GM12865 (cell line): Measurements from ENCODE around the gene ANKLE2.
"Not testable (repeated sequence)": the region's sequence is repeated elsewhere in the genome, so short reads cannot be mapped to it uniquely, and the experiment has no call there.

Experiments used
- DNase-seq: peaks from one replicate; pipeline ENCODE4 v3.0.0; 2010; ENCODE audit warnings: low read depth
- H3K4me3 ChIP-seq: 2 replicates; pipeline ENCODE4 v1.5.1; 2011; ENCODE audit warnings: mild to moderate bottlenecking, low read depth, low read length, control low read depth
- TF ChIP-seq, protein P1 (sequence below): IDR thresholded peaks from 2 replicates; pipeline ENCODE4 v1.5.1; 2011; ENCODE audit warnings: low read length, control low read depth, low read depth, inconsistent platforms; ENCODE audit not compliant: insufficient read depth; ENCODE audit errors: missing control alignments

Gene ANKLE2

DNA sequence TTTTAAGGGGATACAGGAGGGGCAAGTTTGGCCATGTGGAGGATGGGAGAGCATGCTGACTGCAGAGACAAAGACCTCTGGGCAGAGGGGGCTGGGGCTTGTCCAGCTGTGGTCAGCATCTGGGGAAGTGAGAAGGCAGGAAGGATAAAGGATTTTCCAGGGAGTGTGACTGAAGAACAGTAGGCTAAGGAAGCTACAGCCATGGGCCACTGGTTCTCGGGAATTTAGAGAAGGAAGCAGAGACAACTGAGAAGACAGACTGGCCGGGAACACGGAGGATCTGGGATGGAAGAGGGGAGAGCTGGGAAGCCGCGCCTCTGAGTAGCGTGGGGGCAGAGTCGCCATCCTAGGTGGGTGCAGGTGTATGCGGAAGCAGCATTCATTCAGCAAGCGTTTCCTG lies 58.0 kb downstream of the ANKLE2 start:
- DNase-seq = no peak
- H3K4me3 ChIP-seq = no peak overlapping the region
- TF ChIP-seq, protein P1, sequence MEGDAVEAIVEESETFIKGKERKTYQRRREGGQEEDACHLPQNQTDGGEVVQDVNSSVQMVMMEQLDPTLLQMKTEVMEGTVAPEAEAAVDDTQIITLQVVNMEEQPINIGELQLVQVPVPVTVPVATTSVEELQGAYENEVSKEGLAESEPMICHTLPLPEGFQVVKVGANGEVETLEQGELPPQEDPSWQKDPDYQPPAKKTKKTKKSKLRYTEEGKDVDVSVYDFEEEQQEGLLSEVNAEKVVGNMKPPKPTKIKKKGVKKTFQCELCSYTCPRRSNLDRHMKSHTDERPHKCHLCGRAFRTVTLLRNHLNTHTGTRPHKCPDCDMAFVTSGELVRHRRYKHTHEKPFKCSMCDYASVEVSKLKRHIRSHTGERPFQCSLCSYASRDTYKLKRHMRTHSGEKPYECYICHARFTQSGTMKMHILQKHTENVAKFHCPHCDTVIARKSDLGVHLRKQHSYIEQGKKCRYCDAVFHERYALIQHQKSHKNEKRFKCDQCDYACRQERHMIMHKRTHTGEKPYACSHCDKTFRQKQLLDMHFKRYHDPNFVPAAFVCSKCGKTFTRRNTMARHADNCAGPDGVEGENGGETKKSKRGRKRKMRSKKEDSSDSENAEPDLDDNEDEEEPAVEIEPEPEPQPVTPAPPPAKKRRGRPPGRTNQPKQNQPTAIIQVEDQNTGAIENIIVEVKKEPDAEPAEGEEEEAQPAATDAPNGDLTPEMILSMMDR = no peak

DNA sequence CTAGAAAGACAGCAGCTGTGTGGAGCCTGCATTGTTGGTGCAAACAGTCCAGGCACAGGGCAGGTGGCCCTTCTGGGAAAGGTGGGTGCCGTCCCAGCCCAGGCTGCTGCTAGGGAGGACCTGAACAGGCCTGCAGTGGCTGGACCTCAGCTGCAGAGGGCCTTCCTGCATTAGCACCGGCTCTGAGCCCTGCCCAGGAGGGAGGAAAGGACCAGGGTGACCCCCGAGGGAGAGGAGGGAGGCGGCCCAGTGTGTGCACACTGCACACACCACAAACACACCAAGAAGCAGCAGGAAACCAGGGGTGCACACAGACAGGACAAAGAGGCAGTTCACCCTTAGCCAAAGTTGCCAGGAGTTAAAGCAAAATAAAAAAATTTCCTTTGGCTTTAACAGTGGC lies 59.0 kb downstream of the ANKLE2 start:
- TF ChIP-seq, protein P1 = no peak
- no peak for DNase-seq

DNA sequence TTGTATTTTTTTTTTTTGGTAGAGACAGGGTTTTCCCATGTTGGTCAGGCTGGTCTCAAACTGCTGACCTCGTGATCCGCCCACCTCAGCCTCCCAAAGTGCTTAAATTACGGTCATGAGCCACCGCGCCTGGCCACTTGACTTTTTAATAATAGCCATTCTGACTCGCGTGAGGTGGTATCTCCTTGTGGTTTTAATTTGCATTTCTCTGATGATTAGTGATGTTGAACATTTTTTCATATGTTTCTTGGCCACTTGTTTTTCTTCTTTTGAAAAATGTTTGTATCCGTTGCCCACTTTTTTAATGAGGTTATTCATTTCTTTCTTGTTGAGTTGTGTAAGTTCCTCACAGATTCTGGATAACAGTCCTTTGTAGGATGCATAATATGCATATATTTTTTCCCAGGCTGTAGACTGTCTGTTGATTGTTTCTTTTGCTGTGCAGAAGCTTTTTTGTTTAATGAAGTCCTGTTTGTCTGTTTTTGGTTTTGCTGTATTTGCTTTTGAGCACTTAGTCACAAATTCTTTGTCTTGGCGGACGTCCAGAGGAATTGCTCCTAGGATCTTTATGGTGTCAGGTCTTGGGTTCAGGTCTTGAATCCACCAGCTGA lies 61.3 kb downstream of the ANKLE2 start:
- TF ChIP-seq, protein P1 = no peak
- no peak overlapping the region for H3K4me3 ChIP-seq
- DNase-seq = peak; percentile 85

More for the DNA sequence above, 59.0 kb downstream of the ANKLE2 start:
- no peak overlapping the region for H3K4me3 ChIP-seq

- TF ChIP-seq, protein P1 = no peak
- H3K4me3 ChIP-seq = no peak overlapping the region
- DNase-seq = no peak
Measured at GRCh38 chr12:132698341-132698740, 63.3 kb downstream of the ANKLE2 start.

GRCh38 chr12:132695431-132695830 lies 66.2 kb downstream of the ANKLE2 start:
- TF ChIP-seq, protein P1 = no peak
- DNase-seq = no peak
- no peak overlapping the region for H3K4me3 ChIP-seq

GRCh38 chr12:132694888-132695287 lies 66.7 kb downstream of the ANKLE2 start:
- not testable (repeated sequence) for DNase-seq, H3K4me3 ChIP-seq

DNA sequence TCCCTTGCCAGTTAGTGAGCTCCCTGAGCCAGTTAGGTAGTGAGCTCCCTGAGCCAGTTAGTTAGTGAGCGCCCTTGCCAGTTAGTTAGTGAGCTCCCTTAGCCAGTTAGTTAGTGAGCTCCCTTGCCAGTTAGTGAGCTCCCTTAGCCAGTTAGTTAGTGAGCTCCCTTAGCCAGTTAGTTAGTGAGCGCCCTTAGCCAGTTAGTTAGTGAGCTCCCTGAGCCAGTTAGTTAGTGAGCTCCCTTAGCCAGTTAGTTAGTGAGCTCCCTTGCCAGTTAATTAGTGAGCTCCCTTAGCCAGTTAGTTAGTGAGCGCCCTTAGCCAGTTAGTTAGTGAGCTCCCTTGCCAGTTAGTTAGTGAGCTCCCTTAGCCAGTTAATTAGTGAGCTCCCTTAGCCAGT lies 69.6 kb downstream of the ANKLE2 start:
- not testable (repeated sequence) for H3K4me3 ChIP-seq, DNase-seq

GRCh38 chr12:132690112-132690511 lies 71.5 kb downstream of the ANKLE2 start:
- TF ChIP-seq, protein P1 = no peak
- DNase-seq = no peak
- H3K4me3 ChIP-seq = no peak overlapping the region
